ENCODE results near the gene PRKACA. TPM values are rescaled to one million over a fixed set of nuclear protein-coding genes. Genes with fewer than 3 reads are reported as not detected.
A peak's percentile ranks its signal among the peaks of the same experiment; 100 is the strongest.

PRKACA gene
- total and polyA plus RNA-seq, 4 donors, result 53.7 to 125 (median 89.4) TPM

GRCh38 chr19:14093117-14093823 is 24.3 kb downstream of the PRKACA start:
- H3K27ac ChIP-seq (ENCODE audit: low read depth in 1 of 2, low read length in 2 of 2), result no peak overlapping the region
- DNase-seq (no peak), ATAC-seq (ENCODE audit: low FRiP score) (no peak)
- intact Hi-C loops (cut with DNase I), result no loop called here
- no peaks in the 10 kb centered on the region for H3K27me3 ChIP-seq (ENCODE audit: control insufficient read depth in 1 of 2, insufficient read depth in 2 of 2, low read length in 1 of 2)
- H3K4me3 ChIP-seq (ENCODE audit: low read length in 2 of 2), result no peak overlapping the region
- WGBS, 2 donors, result 97% methylated on average over 9 of the region's 9 CpGs
- H3K4me1 ChIP-seq (ENCODE audit: control insufficient read depth in 1 of 2, insufficient read depth in 2 of 2, low read length in 2 of 2), result no peaks in the 10 kb centered on the region
- H3K9me3 ChIP-seq (ENCODE audit: control insufficient read depth, low read length), result no peaks in the 10 kb centered on the region
- H3K36me3 ChIP-seq (ENCODE audit: control insufficient read depth in 1 of 2, insufficient read depth in 2 of 2, low read length in 1 of 2), result no peaks in the 10 kb centered on the region

GRCh38 chr19:14091813-14092462 is 25.6 kb downstream of the PRKACA start:
- intact Hi-C loops (cut with DNase I), result loop anchor here in 1 of 2 donors (2.0 kb wide), 1 partner anchor 45 kb away; the partner anchor contains the start of gene ASF1B
- H3K4me1 ChIP-seq (ENCODE audit: control insufficient read depth in 1 of 2, insufficient read depth in 2 of 2, low read length in 2 of 2), result no peaks in the 10 kb centered on the region
- ATAC-seq (ENCODE audit: low FRiP score), result no peak

GRCh38 chr19:14091081-14091812 is 26.3 kb downstream of the PRKACA start:
- peak; percentile 77 to 93 for DNase-seq

More at GRCh38 chr19:14091813-14092462, 25.6 kb downstream of the PRKACA start:
- Histone ChIP-seq H3K4me3 (ENCODE audit: low read length in 2 of 2) (peak overlapping the region in 1 of 2 donors; percentile 76), H3K36me3 (ENCODE audit: control insufficient read depth in 1 of 2, insufficient read depth in 2 of 2, low read length in 1 of 2) (no peaks in the 10 kb centered on the region), H3K27me3 (ENCODE audit: control insufficient read depth in 1 of 2, insufficient read depth in 2 of 2, low read length in 1 of 2) (no peaks in the 10 kb centered on the region), H3K9me3 (ENCODE audit: control insufficient read depth, low read length) (no peaks in the 10 kb centered on the region), H3K27ac (ENCODE audit: low read depth in 1 of 2, low read length in 2 of 2) (no peak overlapping the region)
- 6 to 11% methylated on average over 15 of the region's 15 CpGs for WGBS, 2 donors
- no peak for DNase-seq

GRCh38 chr19:14090509-14091080 is 27.0 kb downstream of the PRKACA start, which contains the start of gene SAMD1:
Gene SAMD1 (minus strand): TSS chr19:14090751.
- intact Hi-C loops (cut with DNase I), result loop anchor here in 1 of 2 donors (2.0 kb wide), 1 partner anchor 46 kb away; the partner anchor contains the start of gene ASF1B
- H3K4me1 ChIP-seq (ENCODE audit: control insufficient read depth in 1 of 2, insufficient read depth in 2 of 2, low read length in 2 of 2), result no peaks in the 10 kb centered on the region
- peak within 1 kb of the TSS; percentile 76 to 96 for H3K4me3 ChIP-seq (ENCODE audit: low read length in 2 of 2)
- H3K27me3 ChIP-seq (ENCODE audit: control insufficient read depth in 1 of 2, insufficient read depth in 2 of 2, low read length in 1 of 2), result no peaks in the 10 kb centered on the region
- DNase-seq (peak; percentile 95 to 96), ATAC-seq (ENCODE audit: low FRiP score) (peak; percentile 82)
- H3K27ac ChIP-seq (ENCODE audit: low read depth in 1 of 2, low read length in 2 of 2), result peak within 1 kb of the TSS; percentile 46 to 93
- no peaks in the 10 kb centered on the region for H3K36me3 ChIP-seq (ENCODE audit: control insufficient read depth in 1 of 2, insufficient read depth in 2 of 2, low read length in 1 of 2)
- WGBS, 2 donors, result 1% methylated on average over 13 to 61 of the region's 65 CpGs
- no peaks in the 10 kb centered on the region for H3K9me3 ChIP-seq (ENCODE audit: control insufficient read depth, low read length)

More at GRCh38 chr19:14091081-14091812, 26.3 kb downstream of the PRKACA start:
- 1% methylated on average over 39 to 72 of the region's 72 CpGs for WGBS, 2 donors
- no peaks in the 10 kb centered on the region for H3K4me1 ChIP-seq (ENCODE audit: control insufficient read depth in 1 of 2, insufficient read depth in 2 of 2, low read length in 2 of 2)
- H3K36me3 ChIP-seq (ENCODE audit: control insufficient read depth in 1 of 2, insufficient read depth in 2 of 2, low read length in 1 of 2), result no peaks in the 10 kb centered on the region
- ATAC-seq (ENCODE audit: low FRiP score), result peak; percentile 85
- no peaks in the 10 kb centered on the region for H3K27me3 ChIP-seq (ENCODE audit: control insufficient read depth in 1 of 2, insufficient read depth in 2 of 2, low read length in 1 of 2)
- peak overlapping the region; percentile 76 to 96 for H3K4me3 ChIP-seq (ENCODE audit: low read length in 2 of 2)
- intact Hi-C loops (cut with DNase I), result loop anchor here in 1 of 2 donors (2.0 kb wide), 1 partner anchor 46 kb away; the partner anchor contains the start of gene ASF1B
- peak overlapping the region; percentile 46 to 93 for H3K27ac ChIP-seq (ENCODE audit: low read depth in 1 of 2, low read length in 2 of 2)
- no peaks in the 10 kb centered on the region for H3K9me3 ChIP-seq (ENCODE audit: control insufficient read depth, low read length)

- intact Hi-C loops (cut with DNase I), result loop anchor here in 1 of 2 donors (2.0 kb wide), 1 partner anchor 47 kb away; the partner anchor contains the start of gene ASF1B
- WGBS, 2 donors, result 0 to 1% methylated on average over 46 to 142 of the region's 142 CpGs
- no peaks in the 10 kb centered on the region for H3K36me3 ChIP-seq (ENCODE audit: control insufficient read depth in 1 of 2, insufficient read depth in 2 of 2, low read length in 1 of 2)
- no peaks in the 10 kb centered on the region for H3K9me3 ChIP-seq (ENCODE audit: control insufficient read depth, low read length)
- H3K27ac ChIP-seq (ENCODE audit: low read depth in 1 of 2, low read length in 2 of 2), result peak overlapping the region in 1 of 2 donors; percentile 67
- peak; percentile 75 to 85 for DNase-seq
- H3K4me1 ChIP-seq (ENCODE audit: control insufficient read depth in 1 of 2, insufficient read depth in 2 of 2, low read length in 2 of 2), result no peaks in the 10 kb centered on the region
- ATAC-seq (ENCODE audit: low FRiP score), result no peak
- peak overlapping the region; percentile 76 to 90 for H3K4me3 ChIP-seq (ENCODE audit: low read length in 2 of 2)
- H3K27me3 ChIP-seq (ENCODE audit: control insufficient read depth in 1 of 2, insufficient read depth in 2 of 2, low read length in 1 of 2), result no peaks in the 10 kb centered on the region
Observed at GRCh38 chr19:14089662-14090508, 27.7 kb downstream of the PRKACA start.

- Histone ChIP-seq H3K27me3 (ENCODE audit: control insufficient read depth in 1 of 2, insufficient read depth in 2 of 2, low read length in 1 of 2) (no peaks in the 10 kb centered on the region), H3K36me3 (ENCODE audit: control insufficient read depth in 1 of 2, insufficient read depth in 2 of 2, low read length in 1 of 2) (no peaks in the 10 kb centered on the region), H3K4me3 (ENCODE audit: low read length in 2 of 2) (peak overlapping the region; percentile 60 to 76), H3K4me1 (ENCODE audit: control insufficient read depth in 1 of 2, insufficient read depth in 2 of 2, low read length in 2 of 2) (no peaks in the 10 kb centered on the region), H3K27ac (ENCODE audit: low read depth in 1 of 2, low read length in 2 of 2) (peak overlapping the region in 1 of 2 donors; percentile 3), H3K9me3 (ENCODE audit: control insufficient read depth, low read length) (no peaks in the 10 kb centered on the region)
- no peak for DNase-seq
- intact Hi-C loops (cut with DNase I), result no loop called here
- 5 to 7% methylated on average over 16 of the region's 16 CpGs for WGBS, 2 donors
- ATAC-seq (ENCODE audit: low FRiP score), result no peak
Observed at GRCh38 chr19:14089412-14089661, 28.2 kb downstream of the PRKACA start.

GRCh38 chr19:14088634-14089411 is 28.7 kb downstream of the PRKACA start:
- H3K27me3 ChIP-seq (ENCODE audit: control insufficient read depth in 1 of 2, insufficient read depth in 2 of 2, low read length in 1 of 2), result no peaks in the 10 kb centered on the region
- no peak for DNase-seq
- no peaks in the 10 kb centered on the region for H3K36me3 ChIP-seq (ENCODE audit: control insufficient read depth in 1 of 2, insufficient read depth in 2 of 2, low read length in 1 of 2)
- no peaks in the 10 kb centered on the region for H3K9me3 ChIP-seq (ENCODE audit: control insufficient read depth, low read length)
- H3K4me3 ChIP-seq (ENCODE audit: low read length in 2 of 2), result no peak overlapping the region
- no peak for ATAC-seq (ENCODE audit: low FRiP score)
- no peak overlapping the region for H3K27ac ChIP-seq (ENCODE audit: low read depth in 1 of 2, low read length in 2 of 2)
- intact Hi-C loops (cut with DNase I), result no loop called here
- 86 to 87% methylated on average over 30 of the region's 30 CpGs for WGBS, 2 donors
- no peaks in the 10 kb centered on the region for H3K4me1 ChIP-seq (ENCODE audit: control insufficient read depth in 1 of 2, insufficient read depth in 2 of 2, low read length in 2 of 2)

Measured in aorta (tissue), 5 donors.